Nephron progenitor cell (in vitro differentiated cells): Measurements from ENCODE around the gene CDK11B.
"Not testable (repeated sequence)": the region's sequence is repeated elsewhere in the genome, so short reads cannot be mapped to it uniquely, and the experiment has no call there.

Source experiments
- DNase-seq: peaks from one replicate; pipeline ENCODE4 v3.0.0; 2021
- H3K27ac Mint-ChIP-seq: 2 replicates; pipeline ENCODE4 v1.8.0; 2021; ENCODE audit warnings: mild to moderate bottlenecking, moderate library complexity, mixed read lengths
- H3K27me3 Mint-ChIP-seq: 2 replicates; pipeline ENCODE4 v1.8.0; 2021; ENCODE audit warnings: mild to moderate bottlenecking, low read depth, mixed read lengths; ENCODE audit not compliant: poor library complexity
- H3K36me3 Mint-ChIP-seq: 2 replicates; pipeline ENCODE4 v1.8.0; 2021; ENCODE audit warnings: low read depth, mixed read lengths
- H3K4me1 Mint-ChIP-seq: 2 replicates; pipeline ENCODE4 v1.8.0; 2021; ENCODE audit warnings: mixed read lengths
- H3K4me3 Mint-ChIP-seq: 2 replicates; pipeline ENCODE4 v1.8.0; 2021; ENCODE audit warnings: mild to moderate bottlenecking, moderate library complexity, mixed read lengths
- H3K9me3 Mint-ChIP-seq: 2 replicates; pipeline ENCODE4 v1.8.0; 2021; ENCODE audit warnings: mild to moderate bottlenecking, moderate library complexity, mixed read lengths
- TF ChIP-seq, protein P1 (sequence below): fragments of 200-600 bp; sonication (generic); IDR thresholded peaks from 2 replicates; pipeline ENCODE4 v1.5.0; 2021; ENCODE audit warnings: antibody characterized with exemption

The CDK11B gene

DNA sequence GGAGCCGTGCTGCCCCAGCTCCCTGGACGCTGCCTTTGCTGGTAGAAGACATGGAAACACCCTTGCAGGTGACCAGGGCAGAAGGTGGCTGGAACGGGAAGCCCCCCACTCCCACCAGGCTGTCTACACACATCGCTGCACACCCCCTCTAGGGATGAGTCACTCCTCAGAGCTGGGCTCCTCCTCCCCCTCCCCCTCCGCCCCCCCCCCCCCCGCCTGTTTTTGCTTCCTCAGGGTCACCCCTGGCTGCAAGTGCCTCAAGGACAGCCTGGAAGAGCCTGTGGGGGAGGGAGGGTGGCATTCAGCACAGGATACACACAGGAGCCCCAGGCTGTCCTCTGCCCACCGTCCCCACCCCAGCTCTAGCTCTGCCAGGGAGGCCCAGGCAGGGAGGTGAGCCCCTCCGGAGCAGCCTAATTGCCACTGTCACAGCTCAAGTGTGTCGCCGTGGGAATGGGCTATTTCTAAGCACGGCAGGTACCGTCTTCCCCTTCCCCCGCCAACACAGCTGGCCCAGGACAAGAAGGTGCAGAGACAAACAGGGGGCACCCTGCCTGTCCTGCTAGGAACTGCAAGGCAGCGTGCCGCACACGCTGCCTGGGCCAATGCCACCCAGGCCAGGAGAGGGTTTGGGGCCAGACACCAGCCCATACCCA lies 61.4 kb downstream of the CDK11B start:
- no peaks in the 10 kb centered on the region for H3K36me3 Mint-ChIP-seq
- H3K9me3 Mint-ChIP-seq: no peaks in the 10 kb centered on the region
- no peak for DNase-seq
- peak overlapping the region; percentile 49 for H3K4me3 Mint-ChIP-seq
- peaks cover 5% of the 10 kb centered on the region for H3K4me1 Mint-ChIP-seq
- H3K27ac Mint-ChIP-seq: no peak overlapping the region
- H3K27me3 Mint-ChIP-seq: peaks cover 23% of the 10 kb centered on the region
- TF ChIP-seq, protein P1, sequence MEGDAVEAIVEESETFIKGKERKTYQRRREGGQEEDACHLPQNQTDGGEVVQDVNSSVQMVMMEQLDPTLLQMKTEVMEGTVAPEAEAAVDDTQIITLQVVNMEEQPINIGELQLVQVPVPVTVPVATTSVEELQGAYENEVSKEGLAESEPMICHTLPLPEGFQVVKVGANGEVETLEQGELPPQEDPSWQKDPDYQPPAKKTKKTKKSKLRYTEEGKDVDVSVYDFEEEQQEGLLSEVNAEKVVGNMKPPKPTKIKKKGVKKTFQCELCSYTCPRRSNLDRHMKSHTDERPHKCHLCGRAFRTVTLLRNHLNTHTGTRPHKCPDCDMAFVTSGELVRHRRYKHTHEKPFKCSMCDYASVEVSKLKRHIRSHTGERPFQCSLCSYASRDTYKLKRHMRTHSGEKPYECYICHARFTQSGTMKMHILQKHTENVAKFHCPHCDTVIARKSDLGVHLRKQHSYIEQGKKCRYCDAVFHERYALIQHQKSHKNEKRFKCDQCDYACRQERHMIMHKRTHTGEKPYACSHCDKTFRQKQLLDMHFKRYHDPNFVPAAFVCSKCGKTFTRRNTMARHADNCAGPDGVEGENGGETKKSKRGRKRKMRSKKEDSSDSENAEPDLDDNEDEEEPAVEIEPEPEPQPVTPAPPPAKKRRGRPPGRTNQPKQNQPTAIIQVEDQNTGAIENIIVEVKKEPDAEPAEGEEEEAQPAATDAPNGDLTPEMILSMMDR: peak; percentile 27

DNA sequence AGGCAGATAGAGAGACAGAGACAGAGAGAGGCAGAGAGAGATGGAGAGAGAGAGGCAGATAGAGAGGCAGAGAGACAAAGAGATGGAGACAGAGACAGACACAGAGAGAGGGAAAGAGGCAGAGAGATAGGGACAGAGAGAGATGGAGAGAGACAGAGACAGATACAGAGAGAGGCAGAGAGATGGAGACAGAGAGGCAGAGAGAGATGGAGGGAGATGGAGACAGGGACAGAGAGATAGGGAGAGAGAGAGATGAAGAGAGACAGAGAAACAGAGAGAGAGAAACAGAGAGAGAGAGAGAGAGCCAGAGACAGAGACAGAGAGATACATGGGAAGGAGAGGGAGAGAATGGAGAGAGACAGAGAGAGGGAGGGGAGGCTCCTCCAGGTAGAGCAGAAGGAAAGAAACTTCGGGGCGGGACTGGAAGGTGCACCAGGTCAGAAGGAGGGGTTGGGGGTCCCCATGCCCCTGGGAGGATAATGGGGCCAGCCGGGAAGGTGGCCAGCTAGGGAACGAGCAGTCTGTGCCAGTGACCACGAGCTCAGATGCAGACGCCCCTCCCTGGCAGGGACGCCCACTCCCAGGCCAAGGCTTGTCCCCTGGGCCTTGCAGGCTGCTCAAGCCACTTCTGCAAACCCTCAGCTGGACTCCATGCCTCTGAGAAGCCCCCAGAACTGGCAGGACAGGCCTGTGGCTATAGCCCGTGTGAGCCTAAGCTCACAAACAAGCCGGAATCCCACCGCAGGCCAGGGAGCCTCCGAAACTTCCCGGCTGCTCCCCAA lies 62.1 kb downstream of the CDK11B start:
- TF ChIP-seq, protein P1: no peak
- peaks cover 9% of the 10 kb centered on the region for H3K4me1 Mint-ChIP-seq
- peak; percentile 33 for DNase-seq
- no peak overlapping the region for H3K27ac Mint-ChIP-seq
- H3K9me3 Mint-ChIP-seq: peaks cover 4% of the 10 kb centered on the region
- H3K4me3 Mint-ChIP-seq: no peak overlapping the region
- H3K27me3 Mint-ChIP-seq: peaks cover 16% of the 10 kb centered on the region
- H3K36me3 Mint-ChIP-seq: no peaks in the 10 kb centered on the region

DNA sequence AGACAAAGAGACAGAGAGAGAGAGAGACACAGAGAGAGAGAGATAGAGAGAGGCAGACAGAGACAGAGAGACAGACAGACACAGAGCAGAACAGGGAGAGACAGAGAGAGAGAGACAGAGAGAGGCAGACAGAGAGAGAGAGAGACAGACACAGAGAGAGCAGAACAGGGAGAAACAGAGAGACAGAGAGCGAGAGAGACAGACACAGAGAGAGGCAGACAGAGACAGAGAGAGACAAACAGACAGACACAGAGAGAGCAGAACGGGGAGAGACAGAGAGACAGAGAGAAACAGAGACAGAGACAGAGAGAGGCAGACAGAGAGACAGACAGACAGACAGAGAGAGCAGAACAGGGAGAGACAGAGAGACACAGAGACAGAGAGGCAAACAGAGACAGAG lies 63.5 kb downstream of the CDK11B start:
- H3K4me1 Mint-ChIP-seq, DNase-seq, H3K27ac Mint-ChIP-seq, H3K27me3 Mint-ChIP-seq, H3K36me3 Mint-ChIP-seq, H3K4me3 Mint-ChIP-seq: not testable (repeated sequence)
- H3K9me3 Mint-ChIP-seq: peaks cover 12% of the 10 kb centered on the region

DNA sequence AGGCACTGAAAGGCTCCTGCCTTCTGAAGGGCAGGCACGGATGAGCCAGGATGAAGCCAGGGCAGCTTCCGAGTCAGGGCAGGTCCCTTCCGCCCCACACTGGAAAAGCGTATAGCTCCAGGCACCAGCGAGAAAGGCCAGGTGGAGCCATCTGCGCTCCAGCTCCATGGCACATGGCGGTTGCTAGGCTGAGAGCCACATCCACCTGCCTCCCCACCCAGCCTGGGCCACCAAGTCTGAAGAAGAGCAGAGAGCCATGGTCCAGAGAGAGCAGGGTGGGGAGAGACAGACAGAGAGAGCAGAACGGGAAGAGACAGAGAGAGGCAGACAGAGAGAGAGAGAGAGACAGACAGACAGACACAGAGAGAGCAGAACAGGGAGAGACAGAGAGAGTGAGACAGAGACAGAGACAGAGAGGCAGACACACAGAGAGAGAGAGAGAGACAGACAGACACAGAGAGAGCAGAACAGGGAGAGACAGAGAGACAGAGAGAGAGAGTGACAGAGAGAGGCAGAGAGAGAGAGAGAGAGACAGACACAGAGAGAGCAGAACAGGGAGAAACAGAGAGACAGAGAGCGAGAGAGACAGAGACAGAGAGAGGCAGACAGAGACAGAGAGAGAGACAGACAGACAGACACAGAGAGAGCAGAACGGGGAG lies 64.1 kb downstream of the CDK11B start:
- DNase-seq: no peak
- H3K4me1 Mint-ChIP-seq: peaks cover 10% of the 10 kb centered on the region
- no peak overlapping the region for H3K4me3 Mint-ChIP-seq

DNA sequence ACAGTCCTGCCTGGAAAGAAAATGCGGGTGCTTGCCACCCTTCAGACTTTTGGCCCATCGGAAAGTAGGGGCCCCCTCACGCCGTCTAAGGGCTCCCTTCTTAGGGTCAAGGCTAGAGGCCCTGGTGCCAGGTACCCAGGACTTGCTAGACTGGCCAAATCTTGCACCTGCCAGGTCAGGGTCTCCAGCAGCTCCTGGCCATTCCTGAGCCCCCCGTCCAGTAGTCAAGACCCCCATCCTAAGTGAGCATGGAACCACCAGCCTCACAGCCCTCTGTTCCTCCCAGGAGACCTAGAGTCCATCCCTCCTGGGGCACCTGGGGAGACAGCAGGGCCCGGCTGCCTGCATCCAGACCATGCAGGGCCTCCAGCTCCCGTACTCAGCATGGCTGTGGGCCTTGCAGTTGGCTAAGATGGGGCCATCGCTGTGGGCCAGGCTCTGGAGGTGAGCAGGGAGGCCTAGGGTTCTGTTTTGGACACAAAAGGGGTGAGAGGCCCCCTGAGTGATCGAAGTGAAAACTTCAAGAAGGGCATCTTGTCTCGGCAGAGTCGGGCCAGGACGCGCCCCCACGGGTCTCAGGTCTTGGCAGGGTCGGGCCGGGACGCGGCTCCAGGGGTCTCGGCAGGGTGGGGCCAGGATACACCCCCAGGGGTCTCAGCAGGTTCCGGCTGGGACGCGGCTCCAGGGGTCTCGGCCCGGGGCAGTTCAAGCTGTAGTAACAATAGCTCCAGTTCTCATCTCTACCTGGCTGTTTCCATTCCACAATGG lies 64.8 kb downstream of the CDK11B start:
- Mint-ChIP-seq H3K36me3 (no peaks in the 10 kb centered on the region), H3K4me1 (peaks cover 10% of the 10 kb centered on the region), H3K4me3 (no peak overlapping the region), H3K27me3 (peaks cover 9% of the 10 kb centered on the region), H3K9me3 (peaks cover 12% of the 10 kb centered on the region), H3K27ac (no peak overlapping the region)
- DNase-seq: no peak
- TF ChIP-seq, protein P1: no peak

More for the DNA sequence above, 64.1 kb downstream of the CDK11B start:
- H3K36me3 Mint-ChIP-seq: no peaks in the 10 kb centered on the region
- H3K27ac Mint-ChIP-seq: no peak overlapping the region
- peaks cover 9% of the 10 kb centered on the region for H3K27me3 Mint-ChIP-seq
- TF ChIP-seq, protein P1: no peak
- H3K9me3 Mint-ChIP-seq: peaks cover 12% of the 10 kb centered on the region

DNA sequence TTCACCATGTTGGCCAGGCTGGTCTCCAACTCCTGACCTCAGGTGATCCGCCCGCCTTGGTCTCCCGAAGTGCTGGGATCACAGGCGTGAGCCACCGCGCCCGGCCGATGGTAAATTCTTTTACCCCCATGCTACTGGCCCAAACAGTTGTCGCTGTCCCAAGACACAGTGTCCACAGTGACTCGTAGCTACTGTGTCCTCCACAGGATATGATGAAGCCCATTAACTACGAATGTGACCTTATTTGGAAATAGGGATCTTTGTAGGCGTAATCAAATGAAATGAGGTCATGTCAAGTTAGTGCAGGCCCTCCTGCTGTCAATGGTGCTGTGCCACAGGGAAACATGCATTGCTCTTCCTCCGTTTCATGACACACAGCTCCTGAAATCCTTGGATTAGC lies 67.4 kb downstream of the CDK11B start:
- Mint-ChIP-seq H3K27me3 (peaks cover 25% of the 10 kb centered on the region), H3K4me1 (peaks cover 10% of the 10 kb centered on the region), H3K36me3 (no peaks in the 10 kb centered on the region), H3K27ac (no peak overlapping the region), H3K4me3 (no peak overlapping the region), H3K9me3 (peaks cover 12% of the 10 kb centered on the region)
- TF ChIP-seq, protein P1: no peak
- no peak for DNase-seq
